GM10847 (cell line): ENCODE data around the gene TTYH2.

ENCODE experiments used
- POLR2A ChIP-seq: IDR thresholded peaks from 2 replicates; pipeline ENCODE4 v1.6.1; 2011; ENCODE audit not compliant: insufficient read length; ENCODE audit errors: extremely low read depth

TTYH2 gene

DNA sequence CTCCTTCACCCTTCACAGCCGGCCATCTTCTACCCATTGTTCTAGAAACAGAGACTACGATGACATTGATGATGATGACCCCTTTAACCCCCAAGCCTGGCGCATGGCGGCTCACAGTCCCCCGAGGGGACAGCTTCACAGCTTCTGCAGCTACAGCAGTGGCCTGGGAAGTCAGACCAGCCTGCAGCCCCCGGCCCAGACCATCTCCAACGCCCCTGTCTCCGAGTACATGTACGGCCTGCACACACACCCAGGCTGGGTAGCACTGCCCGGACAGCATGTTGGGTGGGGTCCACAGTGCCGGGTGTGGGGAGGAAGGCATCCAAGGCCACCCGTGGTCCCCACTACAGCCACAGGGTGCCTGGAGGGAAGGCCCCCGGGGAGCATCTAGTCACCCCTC is 39.7 kb downstream of the TTYH2 start:
- no peak for TF ChIP-seq POLR2A

DNA sequence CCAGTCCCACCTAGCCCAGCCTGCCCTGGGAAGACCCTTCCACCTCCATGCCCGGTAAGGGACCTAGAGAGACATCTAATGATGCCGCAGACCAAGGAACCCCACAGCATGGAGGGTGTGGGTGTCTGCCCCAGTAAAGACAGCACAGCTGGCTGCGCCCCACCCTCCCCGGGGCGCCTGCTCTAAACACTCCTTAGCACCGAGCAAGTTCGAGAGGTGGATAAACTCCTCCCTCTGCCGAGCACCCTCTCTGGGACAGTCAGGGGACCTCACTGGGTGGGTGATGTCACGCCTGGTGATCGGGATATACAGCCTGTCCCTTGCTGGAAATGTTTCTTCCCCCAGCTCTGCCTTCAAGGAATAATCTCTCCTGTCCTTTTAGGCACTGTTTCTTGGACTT is 43.9 kb downstream of the TTYH2 start:
- TF ChIP-seq POLR2A: no peak

DNA sequence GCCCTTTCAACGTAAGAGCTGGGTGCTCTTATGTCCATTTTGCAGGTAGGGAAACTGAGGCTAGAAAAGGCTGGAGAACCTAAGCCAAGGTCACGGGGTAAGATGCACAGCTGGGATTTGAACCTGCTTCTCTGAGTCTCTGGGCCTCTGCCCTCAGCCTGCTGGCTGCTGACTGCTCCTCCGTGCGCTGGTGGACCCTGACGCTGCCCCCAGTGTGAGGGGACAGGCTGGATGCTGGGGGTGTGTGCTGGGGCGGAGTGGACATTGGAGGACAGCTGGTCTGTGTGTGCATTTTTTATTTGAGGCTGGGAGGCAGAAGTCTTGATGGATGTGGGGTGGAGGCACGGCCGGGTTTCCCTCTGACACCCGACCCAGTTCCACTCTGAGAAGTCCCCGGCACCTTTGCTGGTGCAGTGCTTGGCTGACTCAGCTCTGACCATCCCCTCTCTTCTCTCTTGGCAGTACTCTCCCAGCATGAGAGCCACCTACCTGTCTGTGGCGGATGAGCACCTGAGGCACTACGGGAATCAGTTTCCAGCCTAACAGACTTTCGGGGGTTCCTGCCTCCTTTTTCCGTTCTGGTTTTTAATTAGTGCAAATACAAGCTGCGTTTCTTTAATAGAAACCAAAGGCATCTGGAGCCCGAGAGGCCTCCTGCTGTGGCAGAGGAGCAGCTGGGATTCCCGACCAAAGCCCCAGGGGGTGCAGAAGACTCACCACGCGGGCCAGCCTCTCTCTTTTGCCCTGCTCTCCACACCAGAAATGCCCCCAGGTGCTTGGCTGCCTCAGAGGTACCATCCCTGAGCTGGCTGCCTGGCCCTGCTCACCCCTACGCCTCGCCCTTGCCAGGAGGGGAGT is 46.5 kb downstream of the TTYH2 start:
- no peak for TF ChIP-seq POLR2A

DNA sequence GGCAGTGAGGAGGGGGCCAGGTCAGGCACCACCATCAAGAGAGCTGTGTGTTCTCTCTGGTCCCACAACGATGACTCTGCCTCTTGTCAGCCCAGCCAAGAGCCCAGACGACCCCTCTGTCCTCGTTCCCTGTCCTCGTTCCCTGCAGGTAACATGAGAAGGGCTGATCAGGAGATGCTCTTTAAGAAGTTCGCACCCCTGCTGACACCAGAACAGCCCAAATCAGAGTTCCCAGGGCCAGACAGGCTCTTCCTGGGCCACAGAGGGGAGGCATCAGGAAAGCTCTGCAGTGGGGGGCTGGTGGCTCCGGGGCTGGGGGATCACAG is 47.1 kb downstream of the TTYH2 start:
- TF ChIP-seq POLR2A: no peak

DNA sequence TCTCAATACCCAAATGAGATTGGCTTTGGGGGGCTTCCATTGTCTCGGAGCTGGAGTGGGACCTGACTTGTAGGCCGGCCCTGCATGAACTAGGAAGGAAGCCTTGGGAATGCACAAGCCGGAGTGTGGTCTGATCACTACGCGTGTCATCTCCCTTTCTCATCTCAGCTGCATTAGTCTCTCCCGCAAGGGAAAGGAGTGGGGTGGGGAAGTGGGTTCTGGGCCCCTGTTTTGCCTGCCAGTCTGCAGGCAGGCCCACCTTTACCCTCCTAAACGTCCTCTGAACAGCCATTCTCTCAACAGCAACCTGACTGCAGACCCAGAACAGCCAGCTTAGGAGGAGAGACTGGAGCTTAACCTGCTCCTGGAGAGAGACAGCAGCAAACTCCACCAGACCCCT is 49.2 kb downstream of the TTYH2 start:
- no peak for TF ChIP-seq POLR2A

DNA sequence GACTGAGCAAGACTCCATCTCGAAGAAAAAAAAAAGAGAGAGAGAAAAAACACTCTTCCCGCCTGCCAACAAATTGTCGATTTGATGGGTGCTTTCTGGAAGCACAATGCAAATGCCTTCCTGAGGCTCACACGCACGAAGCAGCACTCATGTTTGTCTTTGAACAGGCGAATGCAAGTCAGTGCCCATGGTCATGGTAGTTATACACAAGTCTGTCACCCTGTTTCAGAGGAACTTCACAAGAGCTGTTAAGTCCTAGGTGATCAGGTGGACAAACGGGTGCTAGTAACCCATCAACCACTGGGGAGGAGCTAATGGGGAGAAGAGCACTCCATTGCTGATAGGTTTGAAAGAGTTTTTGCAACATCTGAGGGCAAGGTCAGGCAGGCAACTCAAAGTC is 54.2 kb downstream of the TTYH2 start:
- no peak for TF ChIP-seq POLR2A

DNA sequence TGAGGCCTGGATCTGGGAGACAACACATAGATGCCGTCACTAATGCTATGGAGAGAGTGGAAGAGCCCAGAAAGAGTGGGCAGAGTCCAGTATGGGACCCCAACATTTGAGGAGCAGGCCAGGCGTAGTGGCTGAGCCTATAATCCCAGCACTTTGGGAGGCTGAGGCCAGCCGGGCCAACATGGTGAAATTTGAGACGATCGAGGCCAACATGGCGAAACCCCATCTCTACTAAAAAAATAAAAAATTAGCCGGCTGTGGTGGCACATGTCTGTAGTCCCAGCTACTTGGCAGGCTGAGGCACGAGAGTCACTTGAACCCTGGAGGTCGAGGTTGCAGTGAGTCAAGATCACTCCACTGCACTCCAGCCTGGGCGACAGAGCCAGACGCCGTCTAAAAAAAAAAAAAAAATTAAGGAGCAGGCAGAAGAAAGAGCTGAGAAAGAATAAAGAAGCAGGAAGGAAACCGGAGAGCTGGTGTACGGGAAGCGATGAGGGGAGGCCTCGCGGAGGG is 54.7 kb downstream of the TTYH2 start:
- no peak for TF ChIP-seq POLR2A

DNA sequence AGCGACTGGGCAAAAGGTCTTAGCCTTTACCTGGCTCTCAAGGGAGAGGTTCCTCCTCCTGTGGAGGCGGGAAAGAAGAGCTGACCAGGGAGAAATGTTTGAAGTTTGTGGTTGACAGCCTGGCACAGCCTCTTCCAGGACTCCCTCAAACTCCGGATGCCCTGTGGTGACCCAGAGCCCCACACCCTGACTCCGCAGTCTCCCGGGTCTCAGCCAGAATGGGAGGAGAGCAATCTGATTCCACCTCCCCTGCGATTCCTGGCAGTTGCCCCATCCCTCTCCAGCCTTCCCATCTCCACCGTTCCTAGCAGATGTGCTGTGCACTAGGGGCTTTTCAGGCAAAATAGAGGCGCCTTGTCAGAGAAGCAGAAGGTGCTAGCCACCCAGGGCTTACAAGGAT is 55.2 kb downstream of the TTYH2 start:
- TF ChIP-seq POLR2A: no peak

DNA sequence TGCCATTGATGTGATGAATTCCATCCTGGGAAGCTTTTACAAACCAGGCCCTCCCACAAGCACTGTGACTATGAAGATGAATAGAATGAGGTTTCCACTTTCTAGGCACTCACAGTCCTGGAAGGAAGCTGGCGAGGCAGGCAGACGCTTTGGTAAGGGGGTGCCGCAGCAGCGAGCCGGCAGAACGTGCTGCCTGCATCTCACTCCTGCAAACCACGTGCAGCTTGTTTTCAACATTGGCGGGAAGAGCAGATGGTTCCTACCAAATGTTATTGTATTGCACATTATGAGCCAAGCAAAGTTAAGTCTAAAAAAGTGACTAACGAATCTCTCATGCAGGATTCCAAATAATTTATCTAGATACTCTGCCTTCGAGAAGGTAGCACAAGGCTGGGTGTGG is 57.0 kb downstream of the TTYH2 start:
- no peak for TF ChIP-seq POLR2A

DNA sequence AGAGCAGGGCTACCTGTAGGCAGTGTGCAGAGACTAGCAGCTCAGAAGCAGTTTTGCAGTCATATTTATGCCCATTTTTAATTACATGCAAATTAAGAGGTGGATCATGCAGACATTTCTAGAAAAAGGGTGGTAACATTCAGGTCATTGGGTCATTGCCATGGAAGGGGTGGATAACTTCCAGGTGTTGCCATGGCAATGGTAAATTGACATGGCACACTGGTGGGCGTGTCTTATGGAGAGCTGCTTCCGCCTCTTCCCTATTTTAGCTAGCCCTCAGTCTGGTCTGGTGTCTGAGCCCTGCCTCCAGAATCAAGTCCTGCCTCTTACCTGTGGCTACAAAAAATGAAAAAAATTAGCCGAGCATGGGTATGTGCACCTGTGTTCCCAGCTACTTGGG is 57.9 kb downstream of the TTYH2 start:
- TF ChIP-seq POLR2A: no peak

DNA sequence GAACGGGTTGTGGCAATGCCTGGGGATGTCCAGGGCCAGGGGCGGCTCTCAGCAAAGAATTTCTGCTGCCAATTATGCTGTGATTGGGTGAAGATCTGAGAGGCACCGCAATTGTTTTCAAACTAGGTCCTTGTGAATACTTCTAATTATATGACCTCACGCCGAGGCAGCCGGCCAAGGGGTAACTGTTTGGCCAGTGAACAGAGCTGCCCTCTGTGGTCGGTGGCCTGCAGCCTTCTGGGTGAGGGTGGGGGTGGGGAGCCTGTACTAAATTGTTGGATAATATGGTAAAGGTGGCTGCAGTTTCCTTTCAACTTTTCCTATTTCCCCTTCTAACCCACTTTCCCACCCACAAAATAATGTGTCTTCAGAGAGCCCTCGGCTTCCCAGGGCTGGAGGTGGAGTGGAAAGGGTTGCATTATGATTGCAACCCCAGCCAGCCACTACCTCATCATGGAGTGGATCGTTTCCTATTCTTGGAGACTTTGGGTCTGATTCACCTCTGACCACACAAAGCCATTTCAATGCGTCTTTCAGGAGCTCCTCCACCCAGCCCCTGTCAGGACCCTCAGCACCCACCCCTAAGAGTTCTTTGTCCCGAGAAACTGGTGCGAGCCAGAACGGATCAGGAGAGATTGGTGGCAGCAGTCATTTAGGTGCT is 58.7 kb downstream of the TTYH2 start:
- no peak for TF ChIP-seq POLR2A

DNA sequence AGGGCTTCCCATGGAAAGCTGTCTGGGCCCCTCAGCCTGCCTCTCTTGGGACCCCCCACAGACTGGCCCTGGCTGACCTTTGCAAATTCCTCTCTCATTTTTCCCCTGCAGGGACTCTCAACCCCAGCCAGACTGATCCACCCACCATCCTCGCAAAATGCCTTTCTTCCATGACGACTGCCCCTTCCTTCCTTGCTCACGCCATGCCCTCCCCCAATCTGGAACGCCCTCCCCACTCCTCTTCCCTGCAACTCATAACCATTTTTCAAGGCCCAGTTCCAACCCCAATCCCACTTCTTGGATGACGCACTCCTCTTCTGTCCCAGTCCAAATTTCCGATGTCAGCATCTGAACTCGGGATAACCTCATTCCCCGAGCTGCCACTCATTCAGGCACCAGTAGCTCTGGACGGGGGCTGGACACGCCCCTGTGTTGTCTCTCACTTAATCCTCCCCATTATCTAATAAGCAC is 59.4 kb downstream of the TTYH2 start:
- TF ChIP-seq POLR2A: no peak

DNA sequence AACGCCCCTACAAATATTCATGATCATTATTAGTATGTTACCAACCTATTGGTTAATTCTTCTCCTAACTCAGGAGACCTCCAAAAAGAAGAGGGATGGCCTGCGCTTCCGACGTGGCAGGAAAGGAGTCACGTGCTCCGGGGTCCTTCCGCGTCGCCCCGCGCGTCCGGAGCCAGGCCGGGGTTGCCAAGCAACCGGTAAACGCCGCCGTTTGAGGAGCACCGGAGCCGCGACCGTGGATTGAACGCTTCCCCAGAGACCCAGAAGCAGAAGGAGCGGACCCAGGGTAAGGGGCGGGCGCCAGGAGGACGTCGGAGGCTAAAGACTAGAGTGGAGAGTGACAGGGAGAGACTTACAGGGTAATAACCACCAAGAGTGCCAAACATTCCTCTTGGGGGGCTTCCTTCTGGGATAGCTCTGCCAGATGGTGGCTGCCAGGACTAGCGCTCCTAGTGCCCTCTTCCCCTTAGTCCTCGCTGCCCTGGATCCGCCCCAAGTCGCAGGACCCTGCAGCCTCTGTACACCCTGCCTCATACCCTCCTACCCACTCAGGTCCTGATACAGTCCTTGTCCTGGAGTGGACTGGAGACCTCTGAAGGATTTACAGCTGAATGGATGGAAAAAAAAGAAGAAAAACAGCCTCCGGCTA is 60.8 kb downstream of the TTYH2 start, which contains the start of gene DNAI2:
Gene DNAI2, plus strand, starts transcription at position 175 of the 649 bp plus-strand sequence. CDS start 7,584 bp downstream, outside the sequence.
- TF ChIP-seq POLR2A: no peak

DNA sequence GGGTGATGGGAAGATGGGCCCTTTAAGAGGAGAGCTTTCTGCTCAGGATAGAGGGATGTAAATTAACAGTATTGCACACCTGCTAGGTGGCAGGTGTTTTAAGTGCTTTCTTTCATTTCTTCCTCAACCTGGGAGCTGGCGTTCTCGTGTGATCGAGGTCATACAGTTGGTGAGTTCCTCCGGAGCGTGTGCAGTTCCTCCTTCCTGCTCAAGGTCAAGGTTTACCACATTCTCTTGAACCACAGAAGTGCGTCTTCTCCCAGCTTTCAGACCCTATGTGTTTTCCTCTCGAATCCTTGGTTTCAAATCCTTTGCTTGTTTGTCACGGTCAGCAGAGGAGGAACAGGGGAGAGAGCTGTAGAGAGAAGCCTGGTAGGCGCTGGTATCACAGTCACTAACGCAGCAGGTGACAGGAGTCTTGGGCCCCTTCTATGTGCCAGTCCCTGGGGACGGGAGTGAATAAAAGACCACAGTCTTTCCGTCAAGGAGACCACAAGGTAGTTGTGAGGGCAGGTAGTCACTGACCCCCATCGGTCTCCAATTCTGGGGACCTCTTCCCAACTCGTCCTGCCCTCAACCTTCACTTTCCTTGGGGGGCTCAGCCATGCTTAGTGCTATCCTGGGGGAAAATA is 61.5 kb downstream of the TTYH2 start:
- TF ChIP-seq POLR2A: no peak

DNA sequence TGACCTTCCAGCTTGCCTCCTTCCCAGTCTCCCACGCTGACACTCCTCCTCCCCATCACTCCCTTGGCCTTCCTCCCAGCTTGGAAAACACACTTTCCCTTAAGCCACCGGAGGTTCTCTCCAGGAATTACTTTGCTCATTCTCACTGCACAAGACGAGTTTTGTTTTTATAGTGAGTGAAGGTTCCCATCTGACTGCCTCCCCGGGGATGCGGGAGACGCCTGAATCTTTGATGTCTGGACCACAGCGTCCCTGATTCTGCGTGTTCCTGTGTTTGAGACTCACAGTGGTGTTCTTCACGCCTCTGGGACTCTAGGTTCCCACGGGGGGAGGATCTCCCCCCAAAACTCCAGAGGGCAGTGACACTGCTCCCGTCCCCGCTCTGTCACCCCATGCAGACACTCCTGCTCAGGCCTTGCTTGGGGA is 62.7 kb downstream of the TTYH2 start:
- TF ChIP-seq POLR2A: no peak
